Natural killer cell (primary cell): ENCODE data around the gene IFT22. TPM values are rescaled to one million over a fixed set of nuclear protein-coding genes. Genes with fewer than 3 reads are reported as not detected.
"Not testable (repeated sequence)": the region's sequence is repeated elsewhere in the genome, so short reads cannot be mapped to it uniquely, and the experiment has no call there.

ENCODE experiments used
- ATAC-seq, 3 donors: fragments of 150-1000 bp in 2 of 3; fragments of 200-7000 bp in 1 of 3; cut with Tn5 transposase; 1 replicate in 1 of 3; 2 replicates in 2 of 3; pipeline ENCODE4 v1.10.0; 2021; ENCODE audit warnings: mild to moderate bottlenecking in 2 of 3, moderate library complexity in 2 of 3
- DNase-seq, 2 donors: peaks; one replicate each; pipeline versions ENCODE4 v3.0.0 to v3.0.0-alpha.2; 2013 to 2021; ENCODE audit warnings: mixed read lengths in 1 of 2
- H3K27ac ChIP-seq: one replicate; pipeline ENCODE4 v1.5.1; 2013; ENCODE audit warnings: mild to moderate bottlenecking, low read length
- H3K27me3 ChIP-seq: one replicate; pipeline ENCODE4 v1.6.1; 2013; ENCODE audit warnings: low read length; ENCODE audit not compliant: control insufficient read depth, insufficient read depth
- H3K36me3 ChIP-seq: one replicate; pipeline ENCODE4 v1.6.1; 2013; ENCODE audit warnings: low read length; ENCODE audit not compliant: control insufficient read depth, insufficient read depth
- H3K4me1 ChIP-seq: one replicate; pipeline ENCODE4 v1.6.1; 2013; ENCODE audit warnings: low read length; ENCODE audit not compliant: control insufficient read depth, insufficient read depth
- H3K4me3 ChIP-seq: one replicate; pipeline ENCODE4 v1.5.1; 2013; ENCODE audit warnings: low read length
- H3K9me3 ChIP-seq: one replicate; pipeline ENCODE4 v1.6.1; 2013; ENCODE audit warnings: low read length; ENCODE audit not compliant: control insufficient read depth, insufficient read depth
- H3K27ac Mint-ChIP-seq, 2 donors: one replicate each; pipeline ENCODE4 v1.8.0; 2022; ENCODE audit warnings: mild to moderate bottlenecking in 2 of 2, mixed read lengths in 2 of 2, moderate library complexity in 1 of 2
- H3K27me3 Mint-ChIP-seq, 2 donors: one replicate each; pipeline ENCODE4 v1.8.0; 2022; ENCODE audit warnings: low read depth in 2 of 2, mixed read lengths in 2 of 2
- H3K36me3 Mint-ChIP-seq: one replicate; pipeline ENCODE4 v1.8.0; 2022; ENCODE audit warnings: mixed read lengths
- H3K4me1 Mint-ChIP-seq, 2 donors: one replicate each; pipeline ENCODE4 v1.8.0; 2022; ENCODE audit warnings: mixed read lengths in 2 of 2
- H3K4me3 Mint-ChIP-seq: one replicate; pipeline ENCODE4 v1.8.0; 2022; ENCODE audit warnings: mild to moderate bottlenecking, moderate library complexity, mixed read lengths
- H3K9me3 Mint-ChIP-seq, 2 donors: one replicate each; pipeline ENCODE4 v1.8.0; 2022; ENCODE audit warnings: mixed read lengths in 2 of 2
- CTCF ChIP-seq: fragments of 200-600 bp; IDR thresholded peaks from one replicate; pipeline ENCODE4 v1.8.0; 2022; ENCODE audit warnings: antibody characterized with exemption
- WGBS: methylation state at CpG from one replicate; pipeline ENCODE4 v1.1.7; 2013; ENCODE audit warnings: missing lambda C conversion rate; ENCODE audit not compliant: insufficient coverage; 5-methylcytosine and 5-hydroxymethylcytosine counted together
- intact Hi-C: fragments of 100-400 bp; cut with micrococcal nuclease; formaldehyde crosslinking; loops from one replicate; pipeline ENCODE4 v1.14.2; 2022
- total RNA-seq, 4 donors: library from RNA; stranded (reverse); fragments of 120-200 nt in 1 of 4; gene quantifications; one replicate each; pipeline versions ENCODE4 v1.2.3 to v1.2.4, GENCODE V29; 2013 to 2022

IFT22 gene
- total RNA-seq, 3 donors from 2014 or later (not counting 1 experiment from before 2014, with no cell fraction given): 2.9 to 3.8 (median 3.7) TPM

- Histone ChIP-seq H3K4me1 (peaks cover 16% of the 10 kb centered on the region), H3K27ac (no peak overlapping the region), H3K36me3 (no peaks in the 10 kb centered on the region), H3K27me3 (peaks cover 3% of the 10 kb centered on the region), H3K9me3 (no peaks in the 10 kb centered on the region), H3K4me3 (no peak overlapping the region)
- DNase-seq: no peak
- no peak overlapping the region for H3K4me3 Mint-ChIP-seq
- no peak overlapping the region for H3K27ac Mint-ChIP-seq
- H3K27me3 Mint-ChIP-seq: no peaks in the 10 kb centered on the region
- H3K4me1 Mint-ChIP-seq: peaks cover 16% of the 10 kb centered on the region in 2 donors
- H3K9me3 Mint-ChIP-seq: no peaks in the 10 kb centered on the region
- 91% methylated on average over 9 of the region's 9 CpGs for WGBS
- TF ChIP-seq CTCF: no peak
- H3K36me3 Mint-ChIP-seq: no peaks in the 10 kb centered on the region
- intact Hi-C loops: no loop called here
- no peak for ATAC-seq
Measured at GRCh38 chr7:101285171-101285570, 36.4 kb downstream of the IFT22 start.

- DNase-seq, H3K9me3 ChIP-seq, H3K36me3 ChIP-seq, H3K4me3 ChIP-seq, H3K27me3 Mint-ChIP-seq, H3K9me3 Mint-ChIP-seq, H3K4me1 ChIP-seq, H3K4me3 Mint-ChIP-seq, H3K27ac ChIP-seq, H3K27me3 ChIP-seq, H3K27ac Mint-ChIP-seq, intact Hi-C loops, ATAC-seq, H3K4me1 Mint-ChIP-seq, H3K36me3 Mint-ChIP-seq: not testable (repeated sequence)
- WGBS: 89% methylated on average over 8 of the region's 8 CpGs
Measured at GRCh38 chr7:101280912-101281311, 40.7 kb downstream of the IFT22 start.

GRCh38 chr7:101278461-101279292, 42.9 kb downstream of the IFT22 start:
- H3K4me3 ChIP-seq: no peak overlapping the region
- ATAC-seq: no peak
- TF ChIP-seq CTCF: no peak
- WGBS: 88% methylated on average over 24 of the region's 24 CpGs
- Mint-ChIP-seq H3K4me1 (peaks cover 0 to 8% of the 10 kb centered on the region in 2 donors), H3K36me3 (no peaks in the 10 kb centered on the region), H3K9me3 (no peaks in the 10 kb centered on the region), H3K4me3 (no peak overlapping the region), H3K27me3 (peaks cover 0 to 6% of the 10 kb centered on the region in 2 donors), H3K27ac (no peak overlapping the region)
- intact Hi-C loops: no loop called here
- peaks cover 5% of the 10 kb centered on the region for H3K4me1 ChIP-seq
- H3K36me3 ChIP-seq: no peaks in the 10 kb centered on the region
- no peaks in the 10 kb centered on the region for H3K9me3 ChIP-seq
- DNase-seq: no peak
- H3K27ac ChIP-seq: no peak overlapping the region
- H3K27me3 ChIP-seq: no peaks in the 10 kb centered on the region

- no peak overlapping the region for H3K27ac Mint-ChIP-seq
- intact Hi-C loops: no loop called here
- Histone ChIP-seq H3K36me3 (no peaks in the 10 kb centered on the region), H3K9me3 (no peaks in the 10 kb centered on the region), H3K4me3 (no peak overlapping the region), H3K27ac (no peak overlapping the region), H3K4me1 (no peaks in the 10 kb centered on the region), H3K27me3 (no peaks in the 10 kb centered on the region)
- no peaks in the 10 kb centered on the region for H3K4me1 Mint-ChIP-seq
- no peak for TF ChIP-seq CTCF
- ATAC-seq: no peak
- no peak overlapping the region for H3K4me3 Mint-ChIP-seq
- H3K27me3 Mint-ChIP-seq: peaks cover 9 to 11% of the 10 kb centered on the region in 2 donors
- no peak for DNase-seq
- no peaks in the 10 kb centered on the region for H3K36me3 Mint-ChIP-seq
- no peaks in the 10 kb centered on the region for H3K9me3 Mint-ChIP-seq
- 75% methylated on average over 9 of the region's 9 CpGs for WGBS
Measured at GRCh38 chr7:101277155-101277554, 44.5 kb downstream of the IFT22 start.
